Common myeloid progenitor, CD34-positive (primary cell): ENCODE results near the gene FBXL16.

Experiments
- CTCF ChIA-PET: fragments of 350-600 bp; sonication (Branson Sonifier 250); formaldehyde crosslinking; loops from one replicate; lab custom pipeline; 2021; ENCODE audit warnings: antibody characterized with exemption; lab: Charles Lee
- POLR2A ChIA-PET: fragments of 350-600 bp; sonication (Branson Sonifier 250); formaldehyde crosslinking; loops from one replicate; lab custom pipeline; 2021; ENCODE audit warnings: antibody characterized with exemption; lab: Charles Lee
- DNase-seq, 3 donors: peaks; one replicate each; pipeline versions ENCODE4 v3.0.0 to v3.0.0-alpha.2; 2013
- H3K27ac ChIP-seq, 2 experiments: 1 replicate in 1 of 2; 2 replicates in 1 of 2; pipeline ENCODE4 v1.7.0; 2013; ENCODE audit warnings: inconsistent platforms in 2 of 2, low read length in 2 of 2, mild to moderate bottlenecking in 2 of 2, low read depth in 1 of 2, moderate library complexity in 1 of 2; ENCODE audit not compliant: severe bottlenecking in 2 of 2, insufficient read depth in 1 of 2, poor library complexity in 1 of 2
- H3K27me3 ChIP-seq, 5 experiments: replicated peaks in 2 of 5; 1 replicate in 3 of 5; 2 replicates in 2 of 5; pipeline versions ENCODE4 v1.6.1 to v1.7.0; 2013; ENCODE audit warnings: low read length in 4 of 5, mild to moderate bottlenecking in 2 of 5, moderate library complexity in 2 of 5, inconsistent platforms in 1 of 5; ENCODE audit not compliant: insufficient read depth in 5 of 5, control insufficient read depth in 4 of 5
- H3K36me3 ChIP-seq, 4 experiments: 1 replicate in 2 of 4; 2 replicates in 2 of 4; pipeline versions ENCODE4 v1.6.1 to v1.7.0; 2013; ENCODE audit warnings: low read length in 3 of 4, control low read depth in 1 of 4, mild to moderate bottlenecking in 1 of 4; ENCODE audit not compliant: control insufficient read depth in 4 of 4, insufficient read depth in 4 of 4
- H3K4me1 ChIP-seq, 4 experiments: 1 replicate in 3 of 4; 2 replicates in 1 of 4; pipeline versions ENCODE4 v1.6.1 to v1.7.1; 2013; ENCODE audit warnings: low read length in 3 of 4, mild to moderate bottlenecking in 3 of 4, control low read depth in 1 of 4, inconsistent platforms in 1 of 4, moderate library complexity in 1 of 4; ENCODE audit not compliant: control insufficient read depth in 4 of 4, insufficient read depth in 4 of 4; ENCODE audit errors: control extremely low read depth in 1 of 4
- H3K4me3 ChIP-seq, 7 experiments: 1 replicate in 4 of 7; 2 replicates in 3 of 7; pipeline versions ENCODE4 v1.5.1 to v1.7.0; 2013; ENCODE audit warnings: mild to moderate bottlenecking in 7 of 7, low read length in 6 of 7, moderate library complexity in 6 of 7, inconsistent platforms in 2 of 7, low read depth in 2 of 7, control low read depth in 1 of 7; ENCODE audit not compliant: insufficient read depth in 4 of 7, control insufficient read depth in 1 of 7; ENCODE audit errors: extremely low read depth in 1 of 7
- H3K9me3 ChIP-seq, 5 experiments: 1 replicate in 4 of 5; 2 replicates in 1 of 5; pipeline versions ENCODE4 v1.6.1 to v1.7.1; 2013; ENCODE audit warnings: low read length in 4 of 5, mild to moderate bottlenecking in 2 of 5, inconsistent platforms in 1 of 5, low read depth in 1 of 5, moderate library complexity in 1 of 5; ENCODE audit not compliant: control insufficient read depth in 4 of 5, insufficient read depth in 2 of 5; ENCODE audit errors: control extremely low read depth in 1 of 5
- WGBS: methylation state at CpG from one replicate; pipeline ENCODE4 v1.1.5; 2013; ENCODE audit not compliant: insufficient coverage; 5-methylcytosine and 5-hydroxymethylcytosine counted together

Gene FBXL16

GRCh38 chr16:683396-684070, 22.1 kb downstream of the FBXL16 start:
- 20% methylated on average over 49 of the region's 57 CpGs for WGBS
- CTCF ChIA-PET = interaction anchor here (0.8 kb wide), 1 partner anchor 10 kb away, joined by 4 read pairs; no protein-coding TSS in a partner anchor
- Histone ChIP-seq H3K4me3 (peak overlapping the region; percentile 43 to 81 (median 72)), H3K4me1 (peaks cover 0 to 56% (median 53%) of the 10 kb centered on the region in 4 experiments), H3K36me3 (peaks cover 0 to 49% (median 23%) of the 10 kb centered on the region in 4 experiments), H3K27me3 (no peaks in the 10 kb centered on the region), H3K9me3 (no peaks in the 10 kb centered on the region), H3K27ac (peak overlapping the region in 1 of 2 experiments; percentile 64)
- no peak for DNase-seq
- POLR2A ChIA-PET = no interaction called here

GRCh38 chr16:682493-683395, 22.9 kb downstream of the FBXL16 start:
- CTCF ChIA-PET = interaction anchor here (1.4 to 1.6 kb wide), 2 partner anchors 15 to 21 kb away, joined by 5 to 8 read pairs; partner anchors contain the start of gene RHOT2
- POLR2A ChIA-PET = no interaction called here
- Histone ChIP-seq H3K27ac (peak overlapping the region in 1 of 2 experiments; percentile 64), H3K27me3 (peaks cover 0 to 1% (median 0%) of the 10 kb centered on the region in 5 experiments), H3K9me3 (no peaks in the 10 kb centered on the region), H3K4me1 (peaks cover 0 to 56% (median 53%) of the 10 kb centered on the region in 4 experiments), H3K36me3 (peaks cover 0 to 46% (median 21%) of the 10 kb centered on the region in 4 experiments), H3K4me3 (peak overlapping the region in 3 of 7 experiments; percentile 13 to 81 (median 76))
- DNase-seq = no peak
- WGBS = 94% methylated on average over 31 of the region's 36 CpGs

DNA sequence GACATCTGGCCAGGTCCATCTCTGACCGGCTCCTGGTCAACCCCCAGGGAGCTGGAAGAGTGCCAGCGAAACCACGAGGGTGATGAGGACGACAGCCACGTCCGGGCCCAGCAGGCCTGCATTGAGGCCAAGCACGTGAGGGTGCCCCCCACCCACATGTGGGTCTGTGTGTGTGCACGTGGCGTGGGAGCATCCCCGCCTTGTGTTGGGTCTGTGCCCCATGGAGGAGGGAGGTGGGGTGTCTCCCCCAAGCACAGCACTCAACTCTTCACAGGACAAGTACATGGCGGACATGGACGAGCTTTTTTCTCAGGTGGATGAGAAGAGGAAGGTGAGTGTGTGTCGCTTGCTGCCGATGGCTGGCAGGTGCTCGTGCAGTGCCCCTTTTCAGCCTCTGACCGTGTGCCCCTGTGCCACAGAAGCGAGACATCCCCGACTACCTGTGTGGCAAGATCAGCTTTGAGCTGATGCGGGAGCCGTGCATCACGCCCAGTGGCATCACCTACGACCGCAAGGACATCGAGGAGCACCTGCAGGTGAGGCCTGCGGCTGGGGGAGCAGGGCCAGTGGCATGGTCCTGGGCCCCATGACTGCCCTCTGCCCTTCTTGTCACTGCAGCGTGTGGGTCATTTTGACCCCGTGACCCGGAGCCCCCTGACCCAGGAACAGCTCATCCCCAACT, 23.7 kb downstream of the FBXL16 start:
- DNase-seq = no peak
- ChIA-PET POLR2A (no interaction called here), CTCF (interaction anchor here (1.4 to 1.8 kb wide), 4 partner anchors 8 to 46 kb away, joined by 4 to 8 read pairs (median 6); partner anchors contain the start of genes METTL26, RHOT2 and WDR24)
- H3K4me3 ChIP-seq = peak overlapping the region in 3 of 7 experiments; percentile 82 to 86 (median 84)
- peaks cover 0 to 56% (median 53%) of the 10 kb centered on the region in 4 experiments for H3K4me1 ChIP-seq
- H3K36me3 ChIP-seq = peaks cover 0 to 38% (median 14%) of the 10 kb centered on the region in 4 experiments
- no peaks in the 10 kb centered on the region for H3K9me3 ChIP-seq
- H3K27me3 ChIP-seq = peaks cover 0 to 10% (median 0%) of the 10 kb centered on the region in 5 experiments
- WGBS = 81% methylated on average over 26 of the region's 28 CpGs
- no peak overlapping the region for H3K27ac ChIP-seq

DNA sequence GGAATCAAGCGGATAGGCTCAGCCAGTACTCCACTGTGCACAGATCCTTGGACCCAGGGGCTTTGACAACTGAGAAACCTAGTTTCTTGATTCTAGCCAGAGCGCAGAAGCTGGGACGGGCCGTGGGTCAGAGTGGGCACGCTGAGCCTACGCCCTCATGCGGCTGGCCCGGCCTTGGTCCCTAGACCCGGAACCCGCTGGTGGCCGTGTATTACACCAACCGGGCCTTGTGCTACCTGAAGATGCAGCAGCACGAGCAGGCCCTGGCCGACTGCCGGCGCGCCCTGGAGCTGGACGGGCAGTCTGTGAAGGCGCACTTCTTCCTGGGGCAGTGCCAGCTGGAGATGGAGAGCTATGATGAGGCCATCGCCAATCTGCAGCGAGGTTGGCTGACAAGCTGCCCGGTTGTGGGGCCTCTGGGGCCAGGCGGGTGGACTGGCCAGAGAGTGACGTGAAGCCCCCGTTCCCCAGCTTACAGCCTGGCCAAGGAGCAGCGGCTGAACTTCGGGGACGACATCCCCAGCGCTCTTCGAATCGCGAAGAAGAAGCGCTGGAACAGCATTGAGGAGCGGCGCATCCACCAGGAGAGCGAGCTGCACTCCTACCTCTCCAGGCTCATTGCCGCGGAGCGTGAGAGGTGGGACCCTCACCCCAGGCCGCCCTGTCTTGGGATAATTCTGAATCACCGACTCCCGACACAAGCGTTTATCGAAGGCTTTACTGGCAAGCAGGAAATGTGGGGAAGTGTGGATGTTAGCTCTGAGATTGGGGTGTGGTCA, 24.4 kb downstream of the FBXL16 start:
- Histone ChIP-seq H3K27me3 (peaks cover 0 to 17% (median 1%) of the 10 kb centered on the region in 5 experiments), H3K9me3 (no peaks in the 10 kb centered on the region), H3K4me1 (peaks cover 0 to 56% (median 51%) of the 10 kb centered on the region in 4 experiments), H3K4me3 (peak overlapping the region; percentile 59 to 86 (median 80)), H3K27ac (peak overlapping the region; percentile 61 to 79), H3K36me3 (peaks cover 0 to 30% (median 11%) of the 10 kb centered on the region in 4 experiments)
- 54% methylated on average over 40 of the region's 44 CpGs for WGBS
- POLR2A ChIA-PET = interaction anchor here (0.9 to 1.3 kb wide), 2 partner anchors 9 to 14 kb away, joined by 3 to 5 read pairs; partner anchors contain the start of gene WDR24
- peak in 1 of 3 donors; percentile 42 for DNase-seq
- CTCF ChIA-PET = interaction anchor here (1.4 to 1.8 kb wide), 5 partner anchors 9 to 45 kb away, joined by 4 to 8 read pairs (median 5); partner anchors contain the start of genes METTL26, RHOT2 and WDR24

- DNase-seq = no peak
- Histone ChIP-seq H3K36me3 (peaks cover 0 to 26% (median 9%) of the 10 kb centered on the region in 4 experiments), H3K4me1 (peaks cover 0 to 57% (median 49%) of the 10 kb centered on the region in 4 experiments), H3K4me3 (peak overlapping the region; percentile 59 to 86 (median 80)), H3K27me3 (peaks cover 0 to 23% (median 2%) of the 10 kb centered on the region in 5 experiments), H3K27ac (peak overlapping the region; percentile 61 to 79), H3K9me3 (no peaks in the 10 kb centered on the region)
- ChIA-PET POLR2A (interaction anchor here (0.9 to 1.3 kb wide), 2 partner anchors 10 to 15 kb away, joined by 3 to 5 read pairs; partner anchors contain the start of gene WDR24), CTCF (interaction anchor here (1.5 to 1.8 kb wide), 3 partner anchors 9 to 44 kb away, joined by 4 to 7 read pairs (median 4); partner anchors contain the start of genes METTL26 and WDR24)
- WGBS = 0% methylated on average over 23 of the region's 38 CpGs
These were observed 25.0 kb downstream of the FBXL16 start for GRCh38 chr16:680625-680945.
